ENCODE measurements around the gene DICER1. TPM values are rescaled to one million over a fixed set of nuclear protein-coding genes. Genes with fewer than 3 reads are reported as not detected.

DICER1 gene
- polyA plus RNA-seq, 2 of the 4 experiments (the other 2 are of a cell fraction), result 14.1 to 46.3 TPM

DNA sequence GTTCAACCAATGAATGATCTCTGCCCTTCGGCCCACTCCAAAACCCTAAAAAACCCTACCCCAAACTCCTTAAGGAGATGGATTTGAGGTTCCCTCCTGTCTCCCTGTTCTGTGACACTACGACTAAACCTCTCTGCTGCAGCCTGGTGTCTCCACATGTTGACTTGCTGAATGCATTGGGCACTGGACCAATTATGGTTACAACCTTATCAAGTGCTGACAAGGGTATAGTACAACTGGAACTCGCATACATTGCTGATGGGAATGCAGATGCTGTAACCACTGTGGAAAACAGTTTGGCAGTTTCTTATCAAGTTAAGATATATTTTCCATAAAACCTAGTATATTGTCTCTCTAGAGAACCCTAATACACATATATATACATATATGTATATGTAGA is 6.3 kb upstream of the DICER1 start:
- ChIA-PET CTCF (interaction anchor here (1.4 kb wide), 1 partner anchor 198 kb away, joined by 4 read pairs; no protein-coding TSS in a partner anchor), POLR2A (no interaction called here)
- Histone ChIP-seq H3K9me3 (peaks cover 4% of the 10 kb centered on the region; the same call in 2 of the 3 replicates), H3K27ac (no peak overlapping the region), H3K4me3 (no peak overlapping the region), H3K4me1 (0 out of 3 replicates have a peak, but pooled peaks cover under 1% of the 10 kb centered on the region), H3K4me2 (no peak overlapping the region)
- TF ChIP-seq ZSCAN20 (CRISPR knock-in tag; IDR thresholded peaks at IDR 0.05) (no peak), MAZ (IDR thresholded peaks at IDR 0.05; ENCODE audit: borderline replicate concordance, low read depth, low read length) (no peak), MYC (IDR thresholded peaks at IDR 0.05; ENCODE audit: borderline replicate concordance, low read length) (no peak), SMC3 (IDR thresholded peaks at IDR 0.05) (no peak), POLR2AphosphoS2 (conservative IDR thresholded peaks at IDR 0.05; ENCODE audit: low read length) (no peak), CHD2 (IDR thresholded peaks at IDR 0.05; ENCODE audit: low read length, partially characterized antibody) (no peak), ZC3H11A (IDR thresholded peaks at IDR 0.05) (no peak), HOXB13 (CRISPR knock-in tag; IDR thresholded peaks at IDR 0.05; ENCODE audit: low read depth) (no peak)
- TF ChIP-seq, protein P1, sequence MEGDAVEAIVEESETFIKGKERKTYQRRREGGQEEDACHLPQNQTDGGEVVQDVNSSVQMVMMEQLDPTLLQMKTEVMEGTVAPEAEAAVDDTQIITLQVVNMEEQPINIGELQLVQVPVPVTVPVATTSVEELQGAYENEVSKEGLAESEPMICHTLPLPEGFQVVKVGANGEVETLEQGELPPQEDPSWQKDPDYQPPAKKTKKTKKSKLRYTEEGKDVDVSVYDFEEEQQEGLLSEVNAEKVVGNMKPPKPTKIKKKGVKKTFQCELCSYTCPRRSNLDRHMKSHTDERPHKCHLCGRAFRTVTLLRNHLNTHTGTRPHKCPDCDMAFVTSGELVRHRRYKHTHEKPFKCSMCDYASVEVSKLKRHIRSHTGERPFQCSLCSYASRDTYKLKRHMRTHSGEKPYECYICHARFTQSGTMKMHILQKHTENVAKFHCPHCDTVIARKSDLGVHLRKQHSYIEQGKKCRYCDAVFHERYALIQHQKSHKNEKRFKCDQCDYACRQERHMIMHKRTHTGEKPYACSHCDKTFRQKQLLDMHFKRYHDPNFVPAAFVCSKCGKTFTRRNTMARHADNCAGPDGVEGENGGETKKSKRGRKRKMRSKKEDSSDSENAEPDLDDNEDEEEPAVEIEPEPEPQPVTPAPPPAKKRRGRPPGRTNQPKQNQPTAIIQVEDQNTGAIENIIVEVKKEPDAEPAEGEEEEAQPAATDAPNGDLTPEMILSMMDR (IDR thresholded peaks at IDR 0.05), result no peak
- TF ChIP-seq, protein P2, sequence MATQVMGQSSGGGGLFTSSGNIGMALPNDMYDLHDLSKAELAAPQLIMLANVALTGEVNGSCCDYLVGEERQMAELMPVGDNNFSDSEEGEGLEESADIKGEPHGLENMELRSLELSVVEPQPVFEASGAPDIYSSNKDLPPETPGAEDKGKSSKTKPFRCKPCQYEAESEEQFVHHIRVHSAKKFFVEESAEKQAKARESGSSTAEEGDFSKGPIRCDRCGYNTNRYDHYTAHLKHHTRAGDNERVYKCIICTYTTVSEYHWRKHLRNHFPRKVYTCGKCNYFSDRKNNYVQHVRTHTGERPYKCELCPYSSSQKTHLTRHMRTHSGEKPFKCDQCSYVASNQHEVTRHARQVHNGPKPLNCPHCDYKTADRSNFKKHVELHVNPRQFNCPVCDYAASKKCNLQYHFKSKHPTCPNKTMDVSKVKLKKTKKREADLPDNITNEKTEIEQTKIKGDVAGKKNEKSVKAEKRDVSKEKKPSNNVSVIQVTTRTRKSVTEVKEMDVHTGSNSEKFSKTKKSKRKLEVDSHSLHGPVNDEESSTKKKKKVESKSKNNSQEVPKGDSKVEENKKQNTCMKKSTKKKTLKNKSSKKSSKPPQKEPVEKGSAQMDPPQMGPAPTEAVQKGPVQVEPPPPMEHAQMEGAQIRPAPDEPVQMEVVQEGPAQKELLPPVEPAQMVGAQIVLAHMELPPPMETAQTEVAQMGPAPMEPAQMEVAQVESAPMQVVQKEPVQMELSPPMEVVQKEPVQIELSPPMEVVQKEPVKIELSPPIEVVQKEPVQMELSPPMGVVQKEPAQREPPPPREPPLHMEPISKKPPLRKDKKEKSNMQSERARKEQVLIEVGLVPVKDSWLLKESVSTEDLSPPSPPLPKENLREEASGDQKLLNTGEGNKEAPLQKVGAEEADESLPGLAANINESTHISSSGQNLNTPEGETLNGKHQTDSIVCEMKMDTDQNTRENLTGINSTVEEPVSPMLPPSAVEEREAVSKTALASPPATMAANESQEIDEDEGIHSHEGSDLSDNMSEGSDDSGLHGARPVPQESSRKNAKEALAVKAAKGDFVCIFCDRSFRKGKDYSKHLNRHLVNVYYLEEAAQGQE (IDR thresholded peaks at IDR 0.05), result no peak
- TF ChIP-seq, protein P3, sequence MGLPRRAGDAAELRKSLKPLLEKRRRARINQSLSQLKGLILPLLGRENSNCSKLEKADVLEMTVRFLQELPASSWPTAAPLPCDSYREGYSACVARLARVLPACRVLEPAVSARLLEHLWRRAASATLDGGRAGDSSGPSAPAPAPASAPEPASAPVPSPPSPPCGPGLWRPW (IDR thresholded peaks at IDR 0.05), result no peak
- WGBS (ENCODE audit: missing lambda C conversion rate), result 93% methylated on average over 3 of the region's 3 CpGs
- no peak for FAIRE-seq
- DNase-seq (ENCODE audit: low read depth in 1 of 2, low spot score in 1 of 2), result no peak
- ATAC-seq, result no peak

DNA sequence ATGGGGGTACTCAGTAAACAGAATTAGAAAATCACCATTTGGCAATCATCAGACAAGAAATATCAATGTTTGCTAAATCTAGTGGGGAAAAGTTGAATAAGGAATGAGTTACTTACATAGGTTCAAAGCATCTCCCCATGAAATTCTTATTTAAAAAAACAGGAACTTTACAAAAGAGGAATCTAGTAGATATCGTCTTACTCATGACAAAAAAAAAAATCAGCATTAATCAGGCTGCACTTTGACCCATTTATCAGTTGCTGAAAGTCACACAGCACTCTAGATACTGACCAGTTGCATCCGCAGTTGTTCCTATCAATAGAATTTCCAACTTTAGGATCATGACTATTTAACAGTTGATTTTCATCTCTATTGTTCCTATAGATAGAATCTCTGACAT is 5.8 kb upstream of the DICER1 start:
- no peak overlapping the region for H3K27ac ChIP-seq
- ChIA-PET CTCF (interaction anchor here (1.4 kb wide), 1 partner anchor 198 kb away, joined by 4 read pairs; no protein-coding TSS in a partner anchor), POLR2A (no interaction called here)
- no peak overlapping the region for H3K4me3 ChIP-seq
- TF ChIP-seq NFE2L2 (conservative IDR thresholded peaks at IDR 0.05; ENCODE audit: low read length) (no peak), HEYL (CRISPR knock-in tag; IDR thresholded peaks at IDR 0.05) (no peak), RCOR1 (IDR thresholded peaks at IDR 0.05; ENCODE audit: low read depth, low read length) (no peak), TP53 (CRISPR knock-in tag; IDR thresholded peaks at IDR 0.05) (no peak), JUN (IDR thresholded peaks at IDR 0.05) (no peak), ESRRA (IDR thresholded peaks at IDR 0.05; ENCODE audit: borderline replicate concordance, low read length) (no peak), RFX5 (IDR thresholded peaks at IDR 0.05) (no peak), PHF8 (IDR thresholded peaks at IDR 0.05; ENCODE audit: borderline replicate concordance, low read depth) (no peak), RAD21 (conservative IDR thresholded peaks at IDR 0.05 in 1 of 2, IDR thresholded peaks at IDR 0.05 in 1 of 2) (no peak), RARB (CRISPR knock-in tag; IDR thresholded peaks at IDR 0.05) (no peak), FOXS1 (CRISPR knock-in tag; IDR thresholded peaks at IDR 0.05) (no peak)
- TF ChIP-seq, protein P4, sequence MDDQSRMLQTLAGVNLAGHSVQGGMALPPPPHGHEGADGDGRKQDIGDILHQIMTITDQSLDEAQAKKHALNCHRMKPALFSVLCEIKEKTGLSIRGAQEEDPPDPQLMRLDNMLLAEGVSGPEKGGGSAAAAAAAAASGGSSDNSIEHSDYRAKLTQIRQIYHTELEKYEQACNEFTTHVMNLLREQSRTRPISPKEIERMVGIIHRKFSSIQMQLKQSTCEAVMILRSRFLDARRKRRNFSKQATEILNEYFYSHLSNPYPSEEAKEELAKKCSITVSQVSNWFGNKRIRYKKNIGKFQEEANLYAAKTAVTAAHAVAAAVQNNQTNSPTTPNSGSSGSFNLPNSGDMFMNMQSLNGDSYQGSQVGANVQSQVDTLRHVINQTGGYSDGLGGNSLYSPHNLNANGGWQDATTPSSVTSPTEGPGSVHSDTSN (IDR thresholded peaks at IDR 0.05), result no peak
- TF ChIP-seq, protein P1 (IDR thresholded peaks at IDR 0.05), result no peak
- TF ChIP-seq, protein P5, sequence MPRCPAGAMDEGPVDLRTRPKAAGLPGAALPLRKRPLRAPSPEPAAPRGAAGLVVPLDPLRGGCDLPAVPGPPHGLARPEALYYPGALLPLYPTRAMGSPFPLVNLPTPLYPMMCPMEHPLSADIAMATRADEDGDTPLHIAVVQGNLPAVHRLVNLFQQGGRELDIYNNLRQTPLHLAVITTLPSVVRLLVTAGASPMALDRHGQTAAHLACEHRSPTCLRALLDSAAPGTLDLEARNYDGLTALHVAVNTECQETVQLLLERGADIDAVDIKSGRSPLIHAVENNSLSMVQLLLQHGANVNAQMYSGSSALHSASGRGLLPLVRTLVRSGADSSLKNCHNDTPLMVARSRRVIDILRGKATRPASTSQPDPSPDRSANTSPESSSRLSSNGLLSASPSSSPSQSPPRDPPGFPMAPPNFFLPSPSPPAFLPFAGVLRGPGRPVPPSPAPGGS (IDR thresholded peaks at IDR 0.05), result no peak
- H3K9me3 ChIP-seq, result peaks cover 4% of the 10 kb centered on the region; the same call in 2 of the 3 replicates
- H3K4me1 ChIP-seq, result peaks cover 5% of the 10 kb centered on the region; the same call in 1 of the 3 replicates
- 86% methylated on average over 2 of the region's 2 CpGs for WGBS (ENCODE audit: missing lambda C conversion rate)
- no peak for DNase-seq (ENCODE audit: low read depth in 1 of 2, low spot score in 1 of 2)
- no peak overlapping the region for H3K4me2 ChIP-seq
- FAIRE-seq, result no peak
- no peak for ATAC-seq

Data from A549 (cell line).